ENCODE measurements around the gene LEMD1. TPM values are rescaled to one million over a fixed set of nuclear protein-coding genes. Genes with fewer than 3 reads are reported as not detected.

Gene LEMD1
- total and polyA plus RNA-seq, 2 experiments from 2014 or later = not detected

GRCh38 chr1:205458777-205459566, 37.1 kb upstream of the LEMD1 start:
- Histone ChIP-seq H3K27ac (no peak overlapping the region), H3K9me2 (ENCODE audit: insufficient read depth) (no peaks in the 10 kb centered on the region), H3F3A (ENCODE audit: insufficient read depth) (no peaks in the 10 kb centered on the region), H3K4me3 (no peak overlapping the region), H4K20me1 (ENCODE audit: insufficient read depth) (no peaks in the 10 kb centered on the region), H3K79me2 (ENCODE audit: insufficient read depth) (no peaks in the 10 kb centered on the region), H3K4me2 (ENCODE audit: unreplicated experiment) (no peak overlapping the region), H3K27me3 (replicated peaks; ENCODE audit: insufficient read depth) (peaks cover 84% of the 10 kb centered on the region), H3K36me3 (ENCODE audit: low read depth) (no peaks in the 10 kb centered on the region), H2AFZ (no peak overlapping the region), H3K9ac (no peak overlapping the region), H3K9me3 (ENCODE audit: low read depth) (no peaks in the 10 kb centered on the region), H3K4me1 (ENCODE audit: insufficient read depth) (no peaks in the 10 kb centered on the region)
- in situ Hi-C loops (cut with MboI) = no loop called here
- peak; percentile 76 for DNase-seq
- 38% methylated on average over 6 of the region's 6 CpGs for WGBS, 2 experiments (ENCODE audit: low coverage in 1 of 2, low lambda C conversion rate in 2 of 2, missing lambda C conversion rate in 2 of 2)
- TF ChIP-seq EZH2phosphoT487 (IDR thresholded peaks at IDR 0.05; ENCODE audit: insufficient read depth, low read depth) = no peak
- TF ChIP-seq EZH2 (IDR thresholded peaks at IDR 0.05; ENCODE audit: insufficient read depth, poor library complexity, severe bottlenecking) = peak; percentile 54

- Histone ChIP-seq H3K36me3 (ENCODE audit: low read depth) (no peaks in the 10 kb centered on the region), H2AFZ (no peak overlapping the region), H3K4me1 (ENCODE audit: insufficient read depth) (no peaks in the 10 kb centered on the region), H3K9me3 (ENCODE audit: low read depth) (no peaks in the 10 kb centered on the region), H3K9ac (no peak overlapping the region), H3F3A (ENCODE audit: insufficient read depth) (no peaks in the 10 kb centered on the region), H3K4me3 (no peak overlapping the region), H3K9me2 (ENCODE audit: insufficient read depth) (no peaks in the 10 kb centered on the region), H3K4me2 (ENCODE audit: unreplicated experiment) (no peak overlapping the region), H3K27me3 (replicated peaks; ENCODE audit: insufficient read depth) (peaks cover 80% of the 10 kb centered on the region), H3K79me2 (ENCODE audit: insufficient read depth) (no peaks in the 10 kb centered on the region), H4K20me1 (ENCODE audit: insufficient read depth) (no peaks in the 10 kb centered on the region), H3K27ac (no peak overlapping the region)
- no peak for DNase-seq
- 3% methylated on average over 28 to 74 of the region's 74 CpGs for WGBS, 2 experiments (ENCODE audit: low coverage in 1 of 2, low lambda C conversion rate in 2 of 2, missing lambda C conversion rate in 2 of 2)
- in situ Hi-C loops (cut with MboI) = no loop called here
- TF ChIP-seq EZH2 (IDR thresholded peaks at IDR 0.05; ENCODE audit: insufficient read depth, poor library complexity, severe bottlenecking) (no peak), EZH2phosphoT487 (IDR thresholded peaks at IDR 0.05; ENCODE audit: insufficient read depth, low read depth) (peak; percentile 80; the same call in 1 of the 2 replicates)
Observed at GRCh38 chr1:205456868-205457745, 35.3 kb upstream of the LEMD1 start.

- Histone ChIP-seq H3K27me3 (replicated peaks; ENCODE audit: insufficient read depth) (peaks cover 78% of the 10 kb centered on the region), H3K9me3 (ENCODE audit: low read depth) (no peaks in the 10 kb centered on the region), H3K9ac (no peak overlapping the region), H3K27ac (no peak overlapping the region), H3K79me2 (ENCODE audit: insufficient read depth) (no peaks in the 10 kb centered on the region), H2AFZ (no peak overlapping the region), H3K4me1 (ENCODE audit: insufficient read depth) (no peaks in the 10 kb centered on the region), H4K20me1 (ENCODE audit: insufficient read depth) (no peaks in the 10 kb centered on the region), H3K9me2 (ENCODE audit: insufficient read depth) (no peaks in the 10 kb centered on the region), H3K4me2 (ENCODE audit: unreplicated experiment) (no peak overlapping the region), H3K36me3 (ENCODE audit: low read depth) (no peaks in the 10 kb centered on the region), H3F3A (ENCODE audit: insufficient read depth) (no peaks in the 10 kb centered on the region), H3K4me3 (no peak overlapping the region)
- 3 to 8% methylated on average over 41 to 44 of the region's 47 CpGs for WGBS, 2 experiments (ENCODE audit: low coverage in 1 of 2, low lambda C conversion rate in 2 of 2, missing lambda C conversion rate in 2 of 2)
- DNase-seq = no peak
- TF ChIP-seq EZH2phosphoT487 (IDR thresholded peaks at IDR 0.05; ENCODE audit: insufficient read depth, low read depth) (no peak), EZH2 (IDR thresholded peaks at IDR 0.05; ENCODE audit: insufficient read depth, poor library complexity, severe bottlenecking) (no peak)
- in situ Hi-C loops (cut with MboI) = no loop called here
Observed at GRCh38 chr1:205456383-205456867, 34.6 kb upstream of the LEMD1 start.

GRCh38 chr1:205455581-205456382, 33.9 kb upstream of the LEMD1 start, which contains the start of gene BLACAT1:
Gene BLACAT1, minus strand, starts transcription at chr1:205456045.
- in situ Hi-C loops (cut with MboI) = no loop called here
- Histone ChIP-seq H3K36me3 (ENCODE audit: low read depth) (no peaks in the 10 kb centered on the region), H3K9ac (no peak within 1 kb of the TSS), H3F3A (ENCODE audit: insufficient read depth) (no peaks in the 10 kb centered on the region), H3K9me3 (ENCODE audit: low read depth) (no peaks in the 10 kb centered on the region), H3K27ac (no peak within 1 kb of the TSS), H3K4me1 (ENCODE audit: insufficient read depth) (no peaks in the 10 kb centered on the region), H3K4me2 (ENCODE audit: unreplicated experiment) (no peak within 1 kb of the TSS), H4K20me1 (ENCODE audit: insufficient read depth) (no peaks in the 10 kb centered on the region), H3K9me2 (ENCODE audit: insufficient read depth) (no peaks in the 10 kb centered on the region), H3K27me3 (replicated peaks; ENCODE audit: insufficient read depth) (peaks cover 75% of the 10 kb centered on the region), H3K79me2 (ENCODE audit: insufficient read depth) (no peaks in the 10 kb centered on the region), H3K4me3 (no peak within 1 kb of the TSS), H2AFZ (no peak within 1 kb of the TSS)
- 1 to 2% methylated on average over 48 to 52 of the region's 53 CpGs for WGBS, 2 experiments (ENCODE audit: low coverage in 1 of 2, low lambda C conversion rate in 2 of 2, missing lambda C conversion rate in 2 of 2)
- 0 out of 2 replicates have a peak, but pooled peaks have one; percentile 71 for TF ChIP-seq EZH2phosphoT487 (IDR thresholded peaks at IDR 0.05; ENCODE audit: insufficient read depth, low read depth)
- peak; percentile 77 for TF ChIP-seq EZH2 (IDR thresholded peaks at IDR 0.05; ENCODE audit: insufficient read depth, poor library complexity, severe bottlenecking)
- DNase-seq = no peak
